ENCODE results near the gene FNDC3B. TPM values are rescaled to one million over a fixed set of nuclear protein-coding genes. Genes with fewer than 3 reads are reported as not detected.

The FNDC3B gene
- total and polyA plus RNA-seq, 2 donors (not counting 1 experiment from before 2014, with no cell fraction given) = 1.2 to 9.2 TPM

GRCh38 chr3:172063456-172064432 is 24.4 kb downstream of the FNDC3B start:
- DNase-seq (no peak), ATAC-seq (ENCODE audit: low read depth) (no peak)
- H3K36me3 ChIP-seq (replicated peaks in 1 of 2; ENCODE audit: control extremely low read depth in 1 of 2, control insufficient read depth in 1 of 2, extremely low read depth in 1 of 2, insufficient read depth in 2 of 2, low read length in 1 of 2) = no peaks in the 10 kb centered on the region
- peaks cover 19 to 23% of the 10 kb centered on the region in 2 donors for H3K4me1 ChIP-seq (ENCODE audit: control insufficient read depth in 2 of 2, insufficient read depth in 2 of 2, low read length in 2 of 2)
- Mint-ChIP-seq H3K9me3 (ENCODE audit: insufficient read depth) (no peaks in the 10 kb centered on the region), H3K4me3 (no peak overlapping the region), H3K4me1 (peaks cover 26% of the 10 kb centered on the region), H3K27me3 (peaks cover 26% of the 10 kb centered on the region), H3K27ac (no peak overlapping the region)
- peaks cover 0 to 3% (median 0%) of the 10 kb centered on the region in 3 donors for H3K9me3 ChIP-seq (ENCODE audit: control extremely low read depth in 1 of 3, control insufficient read depth in 2 of 3, insufficient read depth in 1 of 3, low read length in 2 of 3)
- WGBS (ENCODE audit: insufficient coverage) = 100% methylated on average over 2 of the region's 7 CpGs
- H3K4me3 ChIP-seq (ENCODE audit: control extremely low read depth in 1 of 5, extremely low read depth in 1 of 5, insufficient read depth in 1 of 5, low read depth in 2 of 5, low read length in 4 of 5) = no peak overlapping the region
- H3K4me2 ChIP-seq (replicated peaks; ENCODE audit: low read depth, low read length, poor library complexity, severe bottlenecking) = no peak overlapping the region
- intact Hi-C loops (cut with micrococcal nuclease) = no loop called here
- H3K9ac ChIP-seq (ENCODE audit: low read length) = no peak overlapping the region
- H3K27me3 ChIP-seq (replicated peaks in 1 of 4; ENCODE audit: control extremely low read depth in 1 of 4, control insufficient read depth in 3 of 4, insufficient read depth in 4 of 4, low read length in 3 of 4) = peaks cover 0 to 28% (median 22%) of the 10 kb centered on the region in 4 experiments
- no peak overlapping the region for H2AFZ ChIP-seq (ENCODE audit: insufficient read depth, low read depth, low read length, poor library complexity, severe bottlenecking)
- ChIA-PET CTCF (interaction anchor here (0.6 kb wide), 1 partner anchor 33 kb away, joined by 4 read pairs; no protein-coding TSS in a partner anchor), POLR2A (no interaction called here)
- no peak for TF ChIP-seq CTCF (IDR thresholded peaks at IDR 0.05)
- TF ChIP-seq EZH2 (IDR thresholded peaks at IDR 0.05; ENCODE audit: borderline replicate concordance, insufficient read depth, low read depth, low read length, poor library complexity, severe bottlenecking) = no peak
- H3K79me2 ChIP-seq (ENCODE audit: control insufficient read depth, insufficient read depth, low read length) = no peaks in the 10 kb centered on the region
- H3K27ac ChIP-seq (ENCODE audit: low read length in 2 of 2) = no peak overlapping the region
- no peaks in the 10 kb centered on the region for H4K20me1 ChIP-seq (ENCODE audit: control insufficient read depth, insufficient read depth, low read length, poor library complexity, severe bottlenecking)

GRCh38 chr3:172065527-172065926 is 26.1 kb downstream of the FNDC3B start:
- Mint-ChIP-seq H3K9me3 (ENCODE audit: insufficient read depth) (no peaks in the 10 kb centered on the region), H3K4me1 (peaks cover 25% of the 10 kb centered on the region), H3K4me3 (no peak overlapping the region), H3K27ac (no peak overlapping the region), H3K27me3 (peaks cover 27% of the 10 kb centered on the region)
- intact Hi-C loops (cut with micrococcal nuclease) = no loop called here
- H3K9ac ChIP-seq (ENCODE audit: low read length) = no peak overlapping the region
- WGBS (ENCODE audit: insufficient coverage) = no CpG with 5 or more reads among the region's 1 CpG
- no peaks in the 10 kb centered on the region for H3K36me3 ChIP-seq (replicated peaks in 1 of 2; ENCODE audit: control extremely low read depth in 1 of 2, control insufficient read depth in 1 of 2, extremely low read depth in 1 of 2, insufficient read depth in 2 of 2, low read length in 1 of 2)
- no peak overlapping the region for H3K27ac ChIP-seq (ENCODE audit: low read length in 2 of 2)
- ATAC-seq (ENCODE audit: low read depth) (no peak), DNase-seq (no peak)
- ChIA-PET CTCF (no interaction called here), POLR2A (no interaction called here)
- no peak for TF ChIP-seq CTCF (IDR thresholded peaks at IDR 0.05)
- no peak for TF ChIP-seq EZH2 (IDR thresholded peaks at IDR 0.05; ENCODE audit: borderline replicate concordance, insufficient read depth, low read depth, low read length, poor library complexity, severe bottlenecking)
- H3K79me2 ChIP-seq (ENCODE audit: control insufficient read depth, insufficient read depth, low read length) = no peaks in the 10 kb centered on the region
- H3K4me3 ChIP-seq (ENCODE audit: control extremely low read depth in 1 of 5, extremely low read depth in 1 of 5, insufficient read depth in 1 of 5, low read depth in 2 of 5, low read length in 4 of 5) = no peak overlapping the region
- peaks cover 0 to 3% (median 0%) of the 10 kb centered on the region in 3 donors for H3K9me3 ChIP-seq (ENCODE audit: control extremely low read depth in 1 of 3, control insufficient read depth in 2 of 3, insufficient read depth in 1 of 3, low read length in 2 of 3)
- H4K20me1 ChIP-seq (ENCODE audit: control insufficient read depth, insufficient read depth, low read length, poor library complexity, severe bottlenecking) = no peaks in the 10 kb centered on the region
- peaks cover 19 to 23% of the 10 kb centered on the region in 2 donors for H3K4me1 ChIP-seq (ENCODE audit: control insufficient read depth in 2 of 2, insufficient read depth in 2 of 2, low read length in 2 of 2)
- H3K4me2 ChIP-seq (replicated peaks; ENCODE audit: low read depth, low read length, poor library complexity, severe bottlenecking) = no peak overlapping the region
- H3K27me3 ChIP-seq (replicated peaks in 1 of 4; ENCODE audit: control extremely low read depth in 1 of 4, control insufficient read depth in 3 of 4, insufficient read depth in 4 of 4, low read length in 3 of 4) = peaks cover 0 to 27% (median 22%) of the 10 kb centered on the region in 4 experiments
- no peak overlapping the region for H2AFZ ChIP-seq (ENCODE audit: insufficient read depth, low read depth, low read length, poor library complexity, severe bottlenecking)

All from B cell (primary cell).